Stimulated activated CD4-positive, alpha-beta T cell treated with anti-CD3 and anti-CD28 coated beads, Interleukin-1b, Interleukin-23, amount 100 ng/mL, for 4 hours (primary cell): ENCODE measurements around the gene JAG2.

Experiments used
- DNase-seq, 2 donors: peaks; one replicate each; pipeline ENCODE4 v3.0.0-alpha.2; 2020; ENCODE audit warnings: low read depth in 2 of 2

JAG2 gene

GRCh38 chr14:105203701-105204100, 35.1 kb upstream of the JAG2 start:
- DNase-seq = no peak

GRCh38 chr14:105203057-105203531, 34.5 kb upstream of the JAG2 start:
- DNase-seq = peak; percentile 48 to 60

- no peak for DNase-seq
These were observed 33.4 kb upstream of the JAG2 start for GRCh38 chr14:105201925-105202513.

- no peak for DNase-seq
These were observed 32.8 kb upstream of the JAG2 start for GRCh38 chr14:105201156-105201924.

- DNase-seq = no peak
These were observed 32.1 kb upstream of the JAG2 start for GRCh38 chr14:105200641-105201040.

GRCh38 chr14:105200074-105200473, 31.5 kb upstream of the JAG2 start:
- DNase-seq = no peak

GRCh38 chr14:105199093-105199492, 30.5 kb upstream of the JAG2 start:
- DNase-seq = no peak

GRCh38 chr14:105198588-105198987, 30.0 kb upstream of the JAG2 start:
- DNase-seq = no peak

- DNase-seq = no peak
These were observed 28.6 kb upstream of the JAG2 start for GRCh38 chr14:105197211-105197641.

GRCh38 chr14:105196265-105196960, 27.8 kb upstream of the JAG2 start:
- no peak for DNase-seq

- DNase-seq = no peak
These were observed 27.1 kb upstream of the JAG2 start for GRCh38 chr14:105195522-105196264.

GRCh38 chr14:105195051-105195450, 26.5 kb upstream of the JAG2 start:
- DNase-seq = no peak

- peak in 1 of 2 donors; percentile 30 for DNase-seq
These were observed 25.6 kb upstream of the JAG2 start for GRCh38 chr14:105193916-105194782.

- DNase-seq = no peak
These were observed 24.5 kb upstream of the JAG2 start for GRCh38 chr14:105192866-105193731.

- no peak for DNase-seq
These were observed 19.5 kb upstream of the JAG2 start for GRCh38 chr14:105187935-105188524.

- no peak for DNase-seq
These were observed 18.5 kb upstream of the JAG2 start for GRCh38 chr14:105187116-105187515.

- DNase-seq = no peak
These were observed 17.4 kb upstream of the JAG2 start for GRCh38 chr14:105185973-105186372.

GRCh38 chr14:105185001-105185400, 16.4 kb upstream of the JAG2 start:
- DNase-seq = no peak

- no peak for DNase-seq
These were observed 15.9 kb upstream of the JAG2 start for GRCh38 chr14:105184461-105184860.
